ENCODE measurements around the gene TBCD.

Gene TBCD

DNA sequence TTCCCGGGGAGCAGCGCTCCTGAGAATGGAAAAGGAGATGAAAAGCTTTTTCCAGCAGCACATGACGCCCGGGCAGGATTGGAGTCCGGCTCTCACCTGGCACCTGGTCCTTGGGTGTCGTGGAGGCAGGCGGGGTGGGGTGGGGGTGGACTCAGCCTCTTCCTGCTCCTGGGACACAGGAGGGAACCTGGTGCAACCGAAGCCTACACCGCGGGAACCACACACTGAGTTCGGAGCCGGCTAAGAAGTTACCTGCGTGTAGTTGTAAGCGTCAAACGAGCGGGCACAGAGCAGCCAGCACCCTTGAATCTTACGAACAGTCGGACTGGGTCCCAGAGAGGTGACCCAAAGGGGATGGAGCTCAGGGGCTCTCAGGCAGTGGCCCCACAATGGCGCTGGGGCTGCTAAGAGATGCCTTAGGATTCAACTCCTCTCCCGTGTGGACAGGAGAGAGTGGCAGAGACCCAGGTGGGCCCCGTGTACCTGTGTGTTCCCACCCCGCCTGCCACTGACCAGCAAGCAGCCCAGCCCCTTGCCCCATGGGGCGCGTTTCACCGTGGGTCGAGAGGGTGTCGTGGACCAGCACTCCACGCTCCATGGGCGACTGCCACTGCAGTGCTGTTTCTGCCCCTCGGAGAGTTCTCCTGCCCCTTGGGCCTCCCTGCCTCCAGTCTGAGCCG lies 221.7 kb downstream of the TBCD start:
- DNase-seq (ENCODE audit: low read depth): no peak

GRCh38 chr17:82974136-82974952 lies 222.5 kb downstream of the TBCD start:
- DNase-seq (ENCODE audit: low read depth): no peak
- no peak for TF ChIP-seq POLR2A (IDR thresholded peaks at IDR 0.05; ENCODE audit: extremely low read depth, insufficient read length)
- TF ChIP-seq, protein P1, sequence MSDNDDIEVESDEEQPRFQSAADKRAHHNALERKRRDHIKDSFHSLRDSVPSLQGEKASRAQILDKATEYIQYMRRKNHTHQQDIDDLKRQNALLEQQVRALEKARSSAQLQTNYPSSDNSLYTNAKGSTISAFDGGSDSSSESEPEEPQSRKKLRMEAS (IDR thresholded peaks at IDR 0.05; ENCODE audit: low read depth, low read length): no peak
- no peak for TF ChIP-seq CTCF (IDR thresholded peaks at IDR 0.05; ENCODE audit: low read depth, low read length)
- TF ChIP-seq MYC (IDR thresholded peaks at IDR 0.05; ENCODE audit: low read depth, low read length): no peak
- H3K4me3 ChIP-seq (ENCODE audit: low read depth, low read length): no peak overlapping the region

More for the DNA sequence above, 221.7 kb downstream of the TBCD start:
- TF ChIP-seq, protein P1 (IDR thresholded peaks at IDR 0.05; ENCODE audit: low read depth, low read length): no peak
- TF ChIP-seq POLR2A (IDR thresholded peaks at IDR 0.05; ENCODE audit: extremely low read depth, insufficient read length) (no peak), MYC (IDR thresholded peaks at IDR 0.05; ENCODE audit: low read depth, low read length) (no peak), CTCF (IDR thresholded peaks at IDR 0.05; ENCODE audit: low read depth, low read length) (no peak)
- no peak overlapping the region for H3K4me3 ChIP-seq (ENCODE audit: low read depth, low read length)

GRCh38 chr17:82976982-82977488 lies 225.2 kb downstream of the TBCD start:
- no peak overlapping the region for H3K4me3 ChIP-seq (ENCODE audit: low read depth, low read length)
- TF ChIP-seq CTCF (IDR thresholded peaks at IDR 0.05; ENCODE audit: low read depth, low read length) (no peak), MYC (IDR thresholded peaks at IDR 0.05; ENCODE audit: low read depth, low read length) (no peak), POLR2A (IDR thresholded peaks at IDR 0.05; ENCODE audit: extremely low read depth, insufficient read length) (no peak)
- TF ChIP-seq, protein P1 (IDR thresholded peaks at IDR 0.05; ENCODE audit: low read depth, low read length): no peak
- no peak for DNase-seq (ENCODE audit: low read depth)

GRCh38 chr17:82977606-82978005 lies 225.7 kb downstream of the TBCD start:
- DNase-seq (ENCODE audit: low read depth): no peak
- TF ChIP-seq CTCF (IDR thresholded peaks at IDR 0.05; ENCODE audit: low read depth, low read length): no peak
- TF ChIP-seq, protein P1 (IDR thresholded peaks at IDR 0.05; ENCODE audit: low read depth, low read length): no peak
- no peak for TF ChIP-seq POLR2A (IDR thresholded peaks at IDR 0.05; ENCODE audit: extremely low read depth, insufficient read length)
- no peak for TF ChIP-seq MYC (IDR thresholded peaks at IDR 0.05; ENCODE audit: low read depth, low read length)
- H3K4me3 ChIP-seq (ENCODE audit: low read depth, low read length): no peak overlapping the region

GRCh38 chr17:82978765-82979349 lies 227.0 kb downstream of the TBCD start:
- peak; percentile 64 for DNase-seq (ENCODE audit: low read depth)
- H3K4me3 ChIP-seq (ENCODE audit: low read depth, low read length): no peak overlapping the region
- TF ChIP-seq, protein P1 (IDR thresholded peaks at IDR 0.05; ENCODE audit: low read depth, low read length): no peak

Data from NB4 (cell line).